CD14-positive monocyte (primary cell): Measurements from ENCODE around the gene PFDN5. TPM values are rescaled to one million over a fixed set of nuclear protein-coding genes. Genes with fewer than 3 reads are reported as not detected.

Experiments
- DNase-seq, 3 donors: peaks; one replicate each; pipeline ENCODE4 v3.0.0-alpha.2; 2011 to 2022
- H2AFZ ChIP-seq: 2 replicates; pipeline ENCODE4 v1.6.0; 2012; ENCODE audit warnings: mild to moderate bottlenecking, low read depth, low read length, inconsistent platforms; ENCODE audit not compliant: insufficient read depth, poor library complexity, severe bottlenecking
- H3K27ac ChIP-seq, 2 donors: 1 replicate in 1 of 2; 2 replicates in 1 of 2; pipeline ENCODE4 v1.5.1; 2012 to 2013; ENCODE audit warnings: low read length in 2 of 2, control low read depth in 1 of 2, inconsistent platforms in 1 of 2, low read depth in 1 of 2, mild to moderate bottlenecking in 1 of 2
- H3K27me3 ChIP-seq, 2 donors: one replicate each; pipeline versions ENCODE4 v1.6.0 to v1.6.1; 2011 to 2013; ENCODE audit warnings: low read length in 2 of 2; ENCODE audit not compliant: control insufficient read depth in 2 of 2, insufficient read depth in 2 of 2
- H3K36me3 ChIP-seq, 2 donors: replicated peaks in 1 of 2; 1 replicate in 1 of 2; 2 replicates in 1 of 2; pipeline versions ENCODE4 v1.5.1 to v1.6.1; 2012 to 2013; ENCODE audit warnings: low read length in 2 of 2, control low read depth in 1 of 2, inconsistent platforms in 1 of 2, mild to moderate bottlenecking in 1 of 2; ENCODE audit not compliant: insufficient read depth in 2 of 2, control insufficient read depth in 1 of 2
- H3K4me1 ChIP-seq, 2 donors: 1 replicate in 1 of 2; 2 replicates in 1 of 2; pipeline versions ENCODE4 v1.5.1 to v1.6.1; 2012 to 2013; ENCODE audit warnings: low read length in 2 of 2, control low read depth in 1 of 2, inconsistent platforms in 1 of 2, mild to moderate bottlenecking in 1 of 2, moderate library complexity in 1 of 2; ENCODE audit not compliant: insufficient read depth in 2 of 2, control insufficient read depth in 1 of 2
- H3K4me2 ChIP-seq: replicated peaks from 2 replicates; pipeline ENCODE3; 2012; ENCODE audit warnings: low read length, moderate library complexity, mild to moderate bottlenecking; ENCODE audit not compliant: poor library complexity, severe bottlenecking; ENCODE audit errors: extremely low read depth
- H3K4me3 ChIP-seq, 3 experiments: fragments of 200-600 bp in 1 of 3; sonication (generic) in 1 of 3; replicated peaks in 1 of 3; 1 replicate in 2 of 3; 2 replicates in 1 of 3; pipeline ENCODE4 v1.5.1; 2011 to 2013; ENCODE audit warnings: low read length in 3 of 3, mild to moderate bottlenecking in 3 of 3, control low read depth in 2 of 3, low read depth in 2 of 3, inconsistent platforms in 1 of 3, moderate library complexity in 1 of 3
- H3K79me2 ChIP-seq: 2 replicates; pipeline ENCODE4 v1.6.0; 2012; ENCODE audit warnings: mild to moderate bottlenecking, control low read depth, inconsistent platforms, low read length, moderate library complexity; ENCODE audit not compliant: insufficient read depth
- H3K9ac ChIP-seq: 2 replicates; pipeline ENCODE4 v1.6.0; 2017; ENCODE audit warnings: low read length, mild to moderate bottlenecking; ENCODE audit not compliant: insufficient read depth, poor library complexity, severe bottlenecking
- H3K9me3 ChIP-seq, 2 donors: replicated peaks in 1 of 2; 1 replicate in 1 of 2; 2 replicates in 1 of 2; pipeline versions ENCODE4 v1.5.1 to v1.6.1; 2012 to 2013; ENCODE audit warnings: low read length in 2 of 2, control low read depth in 1 of 2; ENCODE audit not compliant: control insufficient read depth in 1 of 2, insufficient read depth in 1 of 2
- H4K20me1 ChIP-seq: 2 replicates; pipeline ENCODE4 v1.6.0; 2012; ENCODE audit warnings: mild to moderate bottlenecking, low read length, control low read depth, moderate library complexity; ENCODE audit not compliant: insufficient read depth
- H3K27ac Mint-ChIP-seq, 7 donors: one replicate each; pipeline ENCODE4 v1.8.0; 2020; ENCODE audit warnings: mild to moderate bottlenecking in 7 of 7, mixed read lengths in 7 of 7, moderate library complexity in 6 of 7, inconsistent platforms in 2 of 7
- H3K27me3 Mint-ChIP-seq, 3 donors: one replicate each; pipeline ENCODE4 v1.8.0; 2021 to 2022; ENCODE audit warnings: low read depth in 3 of 3, mild to moderate bottlenecking in 3 of 3, mixed read lengths in 3 of 3, moderate library complexity in 3 of 3, inconsistent platforms in 1 of 3
- H3K36me3 Mint-ChIP-seq, 2 donors: one replicate each; pipeline ENCODE4 v1.8.0; 2020; ENCODE audit warnings: mixed read lengths in 2 of 2, inconsistent platforms in 1 of 2, mild to moderate bottlenecking in 1 of 2
- H3K4me1 Mint-ChIP-seq: one replicate; pipeline ENCODE4 v1.8.0; 2020; ENCODE audit warnings: mild to moderate bottlenecking, mixed read lengths
- H3K4me3 Mint-ChIP-seq, 2 donors: one replicate each; pipeline ENCODE4 v1.8.0; 2020; ENCODE audit warnings: mild to moderate bottlenecking in 2 of 2, mixed read lengths in 2 of 2, moderate library complexity in 1 of 2
- H3K9me3 Mint-ChIP-seq, 7 donors: one replicate each; pipeline ENCODE4 v1.8.0; 2020 to 2022; ENCODE audit warnings: mixed read lengths in 7 of 7, mild to moderate bottlenecking in 6 of 7, moderate library complexity in 6 of 7, inconsistent platforms in 2 of 7
- whole genome bisulfite sequencing: methylation state at CpG from one replicate; pipeline ENCODE4 v1.1.5; 2013; ENCODE audit warnings: missing lambda C conversion rate; ENCODE audit not compliant: insufficient coverage; 5-methylcytosine and 5-hydroxymethylcytosine counted together
- intact Hi-C, 2 donors: fragments of 100-400 bp; cut with micrococcal nuclease; formaldehyde crosslinking; loops; one replicate each; pipeline versions ENCODE4 v1.15.0 to v1.15.1; 2023
- polyA plus RNA-seq, 3 donors: library from polyadenylated mRNA; depleted of rRNA in 1 of 3; unstranded in 2 of 3; stranded (reverse) in 1 of 3; fragments of 300-500 nt in 2 of 3; fragments of >200 nt in 1 of 3; fragmentation: Illumina TruSeq in 2 of 3; gene quantifications; 1 replicate in 2 of 3; 2 replicates in 1 of 3; pipeline ENCODE4 v1.2.3, GENCODE V29; 2012 to 2021
- TF ChIP-seq, protein P1 (sequence below): fragments of 200-600 bp; IDR thresholded peaks from one replicate; pipeline ENCODE4 v1.8.0; 2022; ENCODE audit warnings: antibody characterized with exemption, mild to moderate bottlenecking

The PFDN5 gene
- polyA plus RNA-seq, 3 donors: 1,474 to 2,196 (median 1,751) TPM

DNA sequence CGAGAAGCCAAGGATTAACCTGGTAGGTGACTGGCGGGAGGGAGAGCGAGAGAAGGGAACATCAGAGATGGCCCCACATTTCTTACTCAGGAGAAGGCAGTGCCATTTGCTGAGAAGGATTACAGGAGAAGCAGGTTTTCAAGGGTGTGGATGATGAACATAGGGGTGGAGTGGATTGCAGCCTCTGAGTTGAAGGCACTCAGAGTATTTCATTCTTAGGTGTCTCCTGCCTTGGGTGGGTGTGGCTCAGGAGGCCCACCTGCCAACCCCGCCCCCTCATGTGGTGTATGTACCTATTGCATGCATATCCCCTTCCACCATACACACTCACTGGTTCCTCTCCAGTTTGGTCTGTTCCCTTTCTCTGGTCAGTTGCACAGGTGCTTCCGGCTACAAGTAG, 20.9 kb upstream of the PFDN5 start:
- WGBS: 100% methylated on average over 4 of the region's 5 CpGs
- Histone ChIP-seq H3K9ac (no peak overlapping the region), H3K27ac (no peak overlapping the region), H2AFZ (no peak overlapping the region), H3K4me3 (no peak overlapping the region), H3K36me3 (peaks cover 29 to 52% of the 10 kb centered on the region in 2 donors), H3K79me2 (peaks cover 23% of the 10 kb centered on the region), H3K4me2 (no peak overlapping the region), H3K4me1 (peaks cover 9 to 12% of the 10 kb centered on the region in 2 donors), H3K27me3 (no peaks in the 10 kb centered on the region), H3K9me3 (no peaks in the 10 kb centered on the region), H4K20me1 (no peaks in the 10 kb centered on the region)
- H3K4me1 Mint-ChIP-seq: peaks cover 13% of the 10 kb centered on the region
- H3K4me3 Mint-ChIP-seq: no peak overlapping the region
- TF ChIP-seq, protein P1, sequence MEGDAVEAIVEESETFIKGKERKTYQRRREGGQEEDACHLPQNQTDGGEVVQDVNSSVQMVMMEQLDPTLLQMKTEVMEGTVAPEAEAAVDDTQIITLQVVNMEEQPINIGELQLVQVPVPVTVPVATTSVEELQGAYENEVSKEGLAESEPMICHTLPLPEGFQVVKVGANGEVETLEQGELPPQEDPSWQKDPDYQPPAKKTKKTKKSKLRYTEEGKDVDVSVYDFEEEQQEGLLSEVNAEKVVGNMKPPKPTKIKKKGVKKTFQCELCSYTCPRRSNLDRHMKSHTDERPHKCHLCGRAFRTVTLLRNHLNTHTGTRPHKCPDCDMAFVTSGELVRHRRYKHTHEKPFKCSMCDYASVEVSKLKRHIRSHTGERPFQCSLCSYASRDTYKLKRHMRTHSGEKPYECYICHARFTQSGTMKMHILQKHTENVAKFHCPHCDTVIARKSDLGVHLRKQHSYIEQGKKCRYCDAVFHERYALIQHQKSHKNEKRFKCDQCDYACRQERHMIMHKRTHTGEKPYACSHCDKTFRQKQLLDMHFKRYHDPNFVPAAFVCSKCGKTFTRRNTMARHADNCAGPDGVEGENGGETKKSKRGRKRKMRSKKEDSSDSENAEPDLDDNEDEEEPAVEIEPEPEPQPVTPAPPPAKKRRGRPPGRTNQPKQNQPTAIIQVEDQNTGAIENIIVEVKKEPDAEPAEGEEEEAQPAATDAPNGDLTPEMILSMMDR: no peak
- H3K27me3 Mint-ChIP-seq: no peaks in the 10 kb centered on the region
- H3K9me3 Mint-ChIP-seq: no peaks in the 10 kb centered on the region
- no peak for DNase-seq
- intact Hi-C loops: no loop called here
- peak overlapping the region in 1 of 7 donors; percentile 73 for H3K27ac Mint-ChIP-seq
- H3K36me3 Mint-ChIP-seq: peaks cover 35 to 83% of the 10 kb centered on the region in 2 donors

DNA sequence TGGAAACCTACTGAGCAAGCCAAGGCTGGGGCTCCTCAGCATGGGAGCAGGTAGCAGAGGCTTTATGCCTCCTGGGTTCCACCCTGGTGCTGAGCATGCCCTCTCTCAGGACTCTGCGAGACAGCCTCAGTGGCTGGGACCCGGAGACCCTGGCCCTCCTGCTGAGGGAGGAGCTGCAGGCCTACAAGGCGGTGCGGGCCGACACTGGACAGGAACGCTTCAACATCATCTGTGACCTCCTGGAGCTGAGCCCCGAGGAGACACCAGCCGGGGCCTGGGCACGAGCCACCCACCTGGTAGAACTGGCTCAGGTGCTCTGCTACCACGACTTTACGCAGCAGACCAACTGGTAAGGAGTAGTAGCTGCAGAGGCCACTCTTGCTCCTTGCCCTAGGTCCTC, 18.8 kb upstream of the PFDN5 start:
- intact Hi-C loops: no loop called here
- WGBS: 97% methylated on average over 11 of the region's 11 CpGs
- no peaks in the 10 kb centered on the region for H4K20me1 ChIP-seq
- TF ChIP-seq, protein P1: no peak
- no peaks in the 10 kb centered on the region for H3K4me1 ChIP-seq
- H3K4me3 ChIP-seq: no peak overlapping the region
- Mint-ChIP-seq H3K27ac (no peak overlapping the region), H3K27me3 (no peaks in the 10 kb centered on the region), H3K4me1 (no peaks in the 10 kb centered on the region), H3K9me3 (no peaks in the 10 kb centered on the region), H3K36me3 (peaks cover 42 to 86% of the 10 kb centered on the region in 2 donors), H3K4me3 (no peak overlapping the region)
- no peaks in the 10 kb centered on the region for H3K9me3 ChIP-seq
- H3K27me3 ChIP-seq: no peaks in the 10 kb centered on the region
- DNase-seq: no peak
- peaks cover 39 to 71% of the 10 kb centered on the region in 2 donors for H3K36me3 ChIP-seq
- no peak overlapping the region for H3K27ac ChIP-seq
- H3K4me2 ChIP-seq: no peak overlapping the region
- H3K9ac ChIP-seq: no peak overlapping the region
- no peak overlapping the region for H2AFZ ChIP-seq
- peaks cover 10% of the 10 kb centered on the region for H3K79me2 ChIP-seq
